ENCODE measurements around the gene ZYX. TPM values are rescaled to one million over a fixed set of nuclear protein-coding genes. Genes with fewer than 3 reads are reported as not detected.
A peak's percentile ranks its signal among the peaks of the same experiment; 100 is the strongest.

Gene ZYX
- polyA plus RNA-seq, 2 of the 4 experiments (the other 2 are of a cell fraction), result 13.3 to 109 TPM

- TF ChIP-seq HMGXB4 (CRISPR knock-in tag; IDR thresholded peaks at IDR 0.05; ENCODE audit: borderline replicate concordance) (no peak), CTCF (IDR thresholded peaks at IDR 0.05) (no peak), ZNF302 (CRISPR knock-in tag; IDR thresholded peaks at IDR 0.05) (no peak), PBX3 (IDR thresholded peaks at IDR 0.05) (no peak), JUN (IDR thresholded peaks at IDR 0.05) (peak; percentile 46 to 92; a peak in 4 of 5 replicates), SREBF2 (IDR thresholded peaks at IDR 0.05) (no peak), MAX (IDR thresholded peaks at IDR 0.05) (peak; percentile 46), TFCP2L1 (CRISPR knock-in tag; IDR thresholded peaks at IDR 0.05) (no peak), RFX5 (IDR thresholded peaks at IDR 0.05) (no peak), RCOR1 (IDR thresholded peaks at IDR 0.05; ENCODE audit: low read depth, low read length) (no peak), NPAS2 (CRISPR knock-in tag; IDR thresholded peaks at IDR 0.05; ENCODE audit: borderline replicate concordance) (no peak), HDAC2 (IDR thresholded peaks at IDR 0.05) (no peak), NR3C1 (IDR thresholded peaks at IDR 0.05) (no peak), CHD4 (IDR thresholded peaks at IDR 0.05; ENCODE audit: borderline replicate concordance) (no peak), GATA3 (IDR thresholded peaks at IDR 0.05; ENCODE audit: borderline replicate concordance) (no peak), CHD2 (IDR thresholded peaks at IDR 0.05; ENCODE audit: low read length, partially characterized antibody) (no peak), EHMT2 (IDR thresholded peaks at IDR 0.05; ENCODE audit: low read depth) (no peak), E2F6 (IDR thresholded peaks at IDR 0.05; ENCODE audit: borderline replicate concordance, low read depth) (no peak)
These were observed at the start of gene ZYX (continued) for GRCh38 chr7:143380646-143381426.

- Histone ChIP-seq H3K4me3 (no peak overlapping the region), H3K27ac (no peak overlapping the region; a peak in 1 of 6 replicates), H3K4me2 (peak overlapping the region; percentile 56), H3K4me1 (peaks cover 31% of the 10 kb centered on the region), H3K9me3 (no peaks in the 10 kb centered on the region)
- 0% methylated on average over 1 of the region's 1 CpG for WGBS (ENCODE audit: missing lambda C conversion rate)
- no peak for TF ChIP-seq KDM1A (IDR thresholded peaks at IDR 0.05; ENCODE audit: low read depth)
- no peak for TF ChIP-seq FOSL2 (IDR thresholded peaks at IDR 0.05)
- TF ChIP-seq FOSL2 (CRISPR knock-in tag; IDR thresholded peaks at IDR 0.05), result peak; percentile 64
- TF ChIP-seq EHF (CRISPR knock-in tag; IDR thresholded peaks at IDR 0.05), result no peak
- ChIA-PET POLR2A (no interaction called here), CTCF (interaction anchor here (0.7 to 1.4 kb wide), 4 partner anchors 26 to 156 kb away, joined by 3 to 5 read pairs (median 4); no protein-coding TSS in a partner anchor)
- FAIRE-seq (no peak), DNase-seq (ENCODE audit: low read depth in 1 of 2, low spot score in 1 of 2) (no peak), ATAC-seq (no peak)
These were observed 46.9 kb upstream of the ZYX start for GRCh38 chr7:143334244-143334643.
